Adrenal gland (tissue), 12 donors: Measurements from ENCODE around the gene TMPRSS3. TPM values are rescaled to one million over a fixed set of nuclear protein-coding genes. Genes with fewer than 3 reads are reported as not detected.

Experiments used
- DNase-seq, 7 donors: peaks; one replicate each; pipeline ENCODE4 v3.0.0-alpha.2; 2019 to 2020
- H3K27ac ChIP-seq, 5 donors: fragments of 200-600 bp; sonication (generic) in 4 of 5; 1 replicate in 3 of 5; 2 replicates in 2 of 5; pipeline versions ENCODE4 v1.5.1 to v1.8.0; 2016 to 2020; ENCODE audit warnings: mild to moderate bottlenecking in 1 of 5
- H3K27me3 ChIP-seq: fragments of 200-600 bp; 2 replicates; pipeline ENCODE4 v1.8.0; 2021
- H3K36me3 ChIP-seq, 2 donors: fragments of 200-600 bp; replicated peaks in 1 of 2; 1 replicate in 1 of 2; 2 replicates in 1 of 2; pipeline versions ENCODE4 v1.5.1 to v1.8.0; 2018 to 2022
- H3K4me1 ChIP-seq, 2 donors: fragments of 200-600 bp; replicated peaks in 1 of 2; 1 replicate in 1 of 2; 2 replicates in 1 of 2; pipeline versions ENCODE4 v1.5.1 to v1.8.0; 2018 to 2021
- H3K4me3 ChIP-seq, 4 donors: fragments of 200-600 bp; sonication (generic) in 3 of 4; one replicate each; pipeline ENCODE4 v1.5.1; 2016 to 2018
- H3K9me3 ChIP-seq, 3 donors: fragments of 200-600 bp; sonication (generic) in 1 of 3; replicated peaks in 1 of 3; 1 replicate in 2 of 3; 2 replicates in 1 of 3; pipeline versions ENCODE4 v1.5.1 to v1.8.0; 2016 to 2021
- CTCF ChIP-seq, 6 experiments: fragments of 450-650 bp in 4 of 6; fragments of 200-600 bp in 2 of 6; sonication (generic) in 1 of 6; IDR thresholded peaks; 1 replicate in 5 of 6; 2 replicates in 1 of 6; pipeline versions ENCODE4 v1.5.1 to v1.8.0; 2016 to 2021; ENCODE audit warnings: antibody characterized with exemption in 6 of 6, mild to moderate bottlenecking in 2 of 6, moderate library complexity in 1 of 6
- POLR2A ChIP-seq, 2 donors: fragments of 450-650 bp; IDR thresholded peaks; one replicate each; pipeline ENCODE4 v1.6.1; 2017; ENCODE audit warnings: antibody characterized with exemption in 2 of 2, mild to moderate bottlenecking in 2 of 2, moderate library complexity in 1 of 2
- WGBS, 4 donors: extraction: QIAGEN DNeasy Blood & Tissue Kit in 2 of 4; methylation state at CpG; one replicate each; pipeline versions ENCODE4 v1.1.5 to v1.1.7; 2013 to 2017; 5-methylcytosine and 5-hydroxymethylcytosine counted together
- intact Hi-C, 2 donors: fragments of 100-400 bp; cut with DNase I; formaldehyde crosslinking; loops; one replicate each; pipeline versions ENCODE4 v1.14.1 to v1.15.0; 2022 to 2023
- polyA plus RNA-seq, 3 donors: library from polyadenylated mRNA; stranded (reverse); fragments of 200-250 nt in 2 of 3; fragments of 350-450 nt in 1 of 3; fragmentation: Illumina TruSeq in 1 of 3; extraction: RNeasy Lipid Tissue Mini Kit (QIAGEN cat#74804) in 1 of 3; gene quantifications; one replicate each; pipeline ENCODE4 v1.2.3, GENCODE V29; 2013 to 2014
- total RNA-seq, 9 donors: library from RNA; depleted of rRNA in 4 of 9; stranded (reverse); fragments of >200 nt in 4 of 9; fragments of 120-200 nt in 1 of 9; fragmentation: NEBNext Ultra II Directional in 1 of 9; extraction: Animal tissue kit (Norgen Biotek cat#: 25700) in 1 of 9; gene quantifications; one replicate each; pipeline versions ENCODE4 v1.1.0 to v1.2.4, GENCODE V29; 2013 to 2023
- donor health status: healthy with polysubstance abuse.
- donor health status: Bipolar disorder and iron deficiency.
- donor health status: DM: yes; HTN: yes; CAD: no.
- donor health status: DM: no; HTN: no; CAD: no.
- donor health status: DM: no; HTN: no; CAD: no.
- donor health status: DM: yes; HTN: yes; CAD: no.

Gene TMPRSS3
- total and polyA plus RNA-seq, 12 donors: 0.14 to 2.9 (median 0.38) TPM; not detected in 3

- 79 to 83% (median 81%) methylated on average over 17 of the region's 17 CpGs for WGBS, 4 donors
- TF ChIP-seq CTCF (IDR thresholded peaks at IDR 0.05) (no peak), POLR2A (IDR thresholded peaks at IDR 0.05) (no peak)
- intact Hi-C loops: no loop called here
- H3K4me3 ChIP-seq: no peak overlapping the region
- no peaks in the 10 kb centered on the region for H3K4me1 ChIP-seq
- H3K36me3 ChIP-seq: no peaks in the 10 kb centered on the region
- no peak for DNase-seq
- H3K27ac ChIP-seq: no peak overlapping the region
- H3K9me3 ChIP-seq: no peaks in the 10 kb centered on the region
- H3K27me3 ChIP-seq: no peaks in the 10 kb centered on the region
Measured at GRCh38 chr21:42439284-42440186, 43.7 kb upstream of the TMPRSS3 start.

GRCh38 chr21:42438316-42439205 is 42.7 kb upstream of the TMPRSS3 start:
- Histone ChIP-seq H3K27ac (no peak overlapping the region), H3K36me3 (no peaks in the 10 kb centered on the region), H3K4me1 (no peaks in the 10 kb centered on the region), H3K4me3 (no peak overlapping the region), H3K9me3 (no peaks in the 10 kb centered on the region), H3K27me3 (no peaks in the 10 kb centered on the region)
- 84 to 92% (median 85%) methylated on average over 25 of the region's 25 CpGs for WGBS, 4 donors
- TF ChIP-seq CTCF (IDR thresholded peaks at IDR 0.05) (no peak), POLR2A (IDR thresholded peaks at IDR 0.05) (no peak)
- intact Hi-C loops: no loop called here
- DNase-seq: no peak

GRCh38 chr21:42437786-42438185 is 41.9 kb upstream of the TMPRSS3 start:
- TF ChIP-seq CTCF (IDR thresholded peaks at IDR 0.05): no peak
- WGBS, 4 donors: 55 to 80% (median 56%) methylated on average over 2 to 8 of the region's 8 CpGs
- no peak overlapping the region for H3K27ac ChIP-seq
- no peaks in the 10 kb centered on the region for H3K9me3 ChIP-seq
- no peaks in the 10 kb centered on the region for H3K36me3 ChIP-seq
- intact Hi-C loops: no loop called here
- no peaks in the 10 kb centered on the region for H3K27me3 ChIP-seq
- H3K4me3 ChIP-seq: no peak overlapping the region
- peak in 1 of 7 donors; percentile 6 for DNase-seq
- no peaks in the 10 kb centered on the region for H3K4me1 ChIP-seq

GRCh38 chr21:42436914-42437313 is 41.1 kb upstream of the TMPRSS3 start:
- no peaks in the 10 kb centered on the region for H3K4me1 ChIP-seq
- no peak overlapping the region for H3K27ac ChIP-seq
- intact Hi-C loops: no loop called here
- no peak for DNase-seq
- H3K36me3 ChIP-seq: no peaks in the 10 kb centered on the region
- no peak for TF ChIP-seq POLR2A (IDR thresholded peaks at IDR 0.05)
- no peak for TF ChIP-seq CTCF (IDR thresholded peaks at IDR 0.05)
- H3K27me3 ChIP-seq: no peaks in the 10 kb centered on the region
- H3K4me3 ChIP-seq: no peak overlapping the region
- H3K9me3 ChIP-seq: no peaks in the 10 kb centered on the region
